ENCODE measurements around the gene ABTB1.
A peak's percentile ranks its signal among the peaks of the same experiment; 100 is the strongest.

ABTB1 gene

DNA sequence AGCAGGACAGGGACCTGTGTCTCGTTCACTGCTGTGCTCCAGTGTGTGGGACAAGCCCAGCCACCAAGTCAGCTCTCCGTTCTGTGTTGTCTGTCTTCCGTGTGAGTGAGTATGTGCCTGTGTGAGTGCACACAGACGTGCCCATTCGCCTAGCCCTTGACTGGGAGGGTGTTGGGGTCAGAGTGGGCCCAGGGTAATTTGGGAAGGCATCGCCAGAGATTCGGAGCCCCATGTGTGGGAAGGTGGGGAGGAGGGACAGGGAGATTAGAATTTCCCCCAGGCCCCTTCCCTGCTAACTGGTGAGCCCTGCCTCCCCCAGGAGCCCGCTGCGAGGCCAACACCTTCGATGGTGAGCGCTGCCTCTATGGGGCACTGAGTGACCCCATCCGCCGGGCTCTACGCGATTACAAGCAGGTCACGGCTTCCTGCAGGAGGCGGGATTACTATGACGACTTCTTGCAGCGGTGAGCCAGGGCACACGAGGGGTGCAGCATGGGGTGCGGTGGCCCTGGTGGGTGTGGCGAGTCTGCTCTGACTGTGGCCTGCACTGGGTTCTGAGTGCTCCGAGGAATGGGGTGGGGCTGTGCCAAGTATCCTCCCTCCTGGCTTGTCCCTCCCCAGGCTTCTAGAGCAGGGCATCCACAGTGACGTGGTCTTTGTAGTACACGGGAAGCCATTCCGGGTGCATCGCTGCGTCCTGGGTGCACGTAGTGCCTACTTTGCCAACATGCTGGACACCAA, 3.1 kb downstream of the ABTB1 start:
- no peaks in the 10 kb centered on the region for H3K9me3 ChIP-seq
- H3K4me3 ChIP-seq (ENCODE audit: low read depth, low read length): no peak overlapping the region
- DNase-seq: peak; percentile 5
- TF ChIP-seq CTCF (IDR thresholded peaks at IDR 0.05; ENCODE audit: low read depth, low read length): no peak
- H3K4me1 ChIP-seq: peaks cover 3% of the 10 kb centered on the region; the same call in 1 of the 2 replicates
- H3K36me3 ChIP-seq: no peaks in the 10 kb centered on the region
- H3K27me3 ChIP-seq: no peaks in the 10 kb centered on the region

- DNase-seq: peak; percentile 4
- peaks cover 3% of the 10 kb centered on the region; the same call in 1 of the 2 replicates for H3K4me1 ChIP-seq
- H3K36me3 ChIP-seq: no peaks in the 10 kb centered on the region
Measured at GRCh38 chr3:127676456-127676855, 3.7 kb downstream of the ABTB1 start.

DNA sequence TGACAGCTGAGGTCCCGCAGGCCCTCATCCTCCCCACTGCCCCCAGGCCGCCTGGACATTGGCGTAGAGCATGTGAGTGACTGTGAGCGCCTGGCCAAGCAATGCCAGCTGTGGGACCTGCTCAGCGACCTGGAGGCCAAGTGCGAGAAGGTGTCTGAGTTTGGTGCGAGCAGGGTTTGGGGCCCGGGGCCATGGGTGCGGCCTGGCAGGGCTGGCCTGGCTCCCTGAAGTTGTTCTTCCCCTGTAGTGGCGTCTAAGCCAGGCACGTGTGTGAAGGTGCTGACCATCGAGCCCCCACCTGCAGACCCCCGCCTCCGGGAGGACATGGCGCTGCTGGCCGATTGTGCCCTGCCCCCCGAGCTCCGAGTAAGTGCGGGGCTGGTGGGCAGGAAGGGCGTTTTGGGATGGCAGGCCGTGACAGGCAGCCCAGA, 4.2 kb downstream of the ABTB1 start:
- H3K9me3 ChIP-seq: no peaks in the 10 kb centered on the region
- peak; percentile 4 for DNase-seq
- no peaks in the 10 kb centered on the region for H3K27me3 ChIP-seq
- no peak overlapping the region for H3K4me3 ChIP-seq (ENCODE audit: low read depth, low read length)
- peaks cover 3% of the 10 kb centered on the region; the same call in 1 of the 2 replicates for H3K4me1 ChIP-seq
- no peaks in the 10 kb centered on the region for H3K36me3 ChIP-seq
- TF ChIP-seq CTCF (IDR thresholded peaks at IDR 0.05; ENCODE audit: low read depth, low read length): no peak

More at GRCh38 chr3:127676456-127676855, 3.7 kb downstream of the ABTB1 start:
- TF ChIP-seq CTCF (IDR thresholded peaks at IDR 0.05; ENCODE audit: low read depth, low read length): no peak
- H3K9me3 ChIP-seq: no peaks in the 10 kb centered on the region
- H3K27me3 ChIP-seq: no peaks in the 10 kb centered on the region
- no peak overlapping the region for H3K4me3 ChIP-seq (ENCODE audit: low read depth, low read length)

GRCh38 chr3:127677541-127678314, 5.0 kb downstream of the ABTB1 start:
- Histone ChIP-seq H3K4me3 (ENCODE audit: low read depth, low read length) (no peak overlapping the region), H3K27me3 (no peaks in the 10 kb centered on the region), H3K9me3 (no peaks in the 10 kb centered on the region), H3K36me3 (no peaks in the 10 kb centered on the region), H3K4me1 (no peaks in the 10 kb centered on the region)
- no peak for TF ChIP-seq CTCF (IDR thresholded peaks at IDR 0.05; ENCODE audit: low read depth, low read length)
- DNase-seq: no peak

DNA sequence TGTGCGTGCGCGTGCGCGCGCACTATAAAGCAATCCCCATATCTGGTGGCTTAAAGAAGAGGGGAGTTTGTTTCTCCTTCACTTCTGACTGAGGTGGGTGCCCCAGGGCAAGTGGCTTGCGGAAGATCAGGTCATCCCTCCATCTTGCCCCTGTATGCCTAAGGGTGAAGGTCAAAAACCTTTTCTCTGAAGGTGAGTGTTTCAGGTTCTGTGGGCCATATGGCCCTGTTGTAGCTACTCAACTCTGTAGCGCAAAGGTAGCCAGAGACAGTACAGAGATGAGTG, 5.5 kb downstream of the ABTB1 start:
- Histone ChIP-seq H3K4me3 (ENCODE audit: low read depth, low read length) (no peak overlapping the region), H3K36me3 (no peaks in the 10 kb centered on the region), H3K9me3 (no peaks in the 10 kb centered on the region), H3K4me1 (no peaks in the 10 kb centered on the region), H3K27me3 (no peaks in the 10 kb centered on the region)
- TF ChIP-seq CTCF (IDR thresholded peaks at IDR 0.05; ENCODE audit: low read depth, low read length): no peak
- no peak for DNase-seq
